ENCODE measurements around the gene PARD3B.

GRCh38 chr2:205435970-205436369 lies 890.7 kb downstream of the PARD3B start:
- no peak for TF ChIP-seq CTCF (conservative IDR thresholded peaks at IDR 0.05; ENCODE audit: low read depth, low read length)
- TF ChIP-seq EZH2 (IDR thresholded peaks at IDR 0.05; ENCODE audit: borderline replicate concordance, low read depth, low read length, poor library complexity, severe bottlenecking), result no peak

Measured in A673 (cell line).